Stimulated activated naive CD8-positive, alpha-beta T cell treated with anti-CD3 and anti-CD28 coated beads, Interleukin-15, Interleukin-2, amounts not matched to agents 100 ng/mL and 50 ng/mL, for 24 hours (primary cell): Measurements from ENCODE around the gene ELL3.

Experiments used
- H3K27ac Mint-ChIP-seq: one replicate; pipeline ENCODE4 v1.8.0; 2021; ENCODE audit warnings: mild to moderate bottlenecking, mixed read lengths
- H3K27me3 Mint-ChIP-seq: one replicate; pipeline ENCODE4 v1.8.0; 2021; ENCODE audit warnings: mixed read lengths
- H3K36me3 Mint-ChIP-seq: one replicate; pipeline ENCODE4 v1.8.0; 2021; ENCODE audit warnings: low read depth, mixed read lengths
- H3K4me1 Mint-ChIP-seq: one replicate; pipeline ENCODE4 v1.8.0; 2021; ENCODE audit warnings: low read depth, mixed read lengths
- H3K4me3 Mint-ChIP-seq: one replicate; pipeline ENCODE4 v1.8.0; 2021; ENCODE audit warnings: mild to moderate bottlenecking, mixed read lengths
- H3K9me3 Mint-ChIP-seq: one replicate; pipeline ENCODE4 v1.8.0; 2021; ENCODE audit warnings: mixed read lengths

Gene ELL3

GRCh38 chr15:43796566-43796965 lies 19.8 kb upstream of the ELL3 start:
- H3K4me3 Mint-ChIP-seq: no peak overlapping the region
- no peak overlapping the region for H3K27ac Mint-ChIP-seq
- no peaks in the 10 kb centered on the region for H3K9me3 Mint-ChIP-seq
- no peaks in the 10 kb centered on the region for H3K27me3 Mint-ChIP-seq
- H3K4me1 Mint-ChIP-seq: peaks cover 61% of the 10 kb centered on the region
- H3K36me3 Mint-ChIP-seq: peaks cover 76% of the 10 kb centered on the region

- no peak overlapping the region for H3K4me3 Mint-ChIP-seq
Measured at GRCh38 chr15:43795997-43796396, 19.2 kb upstream of the ELL3 start.

GRCh38 chr15:43795197-43795596 lies 18.4 kb upstream of the ELL3 start:
- H3K27ac Mint-ChIP-seq: peak overlapping the region; percentile 23
- peaks cover 53% of the 10 kb centered on the region for H3K4me1 Mint-ChIP-seq
- no peak overlapping the region for H3K4me3 Mint-ChIP-seq
- no peaks in the 10 kb centered on the region for H3K9me3 Mint-ChIP-seq
- H3K36me3 Mint-ChIP-seq: peaks cover 63% of the 10 kb centered on the region
- H3K27me3 Mint-ChIP-seq: no peaks in the 10 kb centered on the region

More at GRCh38 chr15:43795997-43796396, 19.2 kb upstream of the ELL3 start:
- H3K36me3 Mint-ChIP-seq: peaks cover 70% of the 10 kb centered on the region
- H3K4me1 Mint-ChIP-seq: peaks cover 58% of the 10 kb centered on the region
- no peaks in the 10 kb centered on the region for H3K9me3 Mint-ChIP-seq
- no peaks in the 10 kb centered on the region for H3K27me3 Mint-ChIP-seq
- no peak overlapping the region for H3K27ac Mint-ChIP-seq

- no peaks in the 10 kb centered on the region for H3K9me3 Mint-ChIP-seq
- peaks cover 48% of the 10 kb centered on the region for H3K4me1 Mint-ChIP-seq
- no peaks in the 10 kb centered on the region for H3K27me3 Mint-ChIP-seq
- peaks cover 56% of the 10 kb centered on the region for H3K36me3 Mint-ChIP-seq
- H3K4me3 Mint-ChIP-seq: peak overlapping the region; percentile 89
- peak overlapping the region; percentile 94 for H3K27ac Mint-ChIP-seq
Measured at GRCh38 chr15:43794269-43795037, 17.7 kb upstream of the ELL3 start.

- Mint-ChIP-seq H3K4me3 (peak overlapping the region; percentile 89), H3K4me1 (peaks cover 45% of the 10 kb centered on the region), H3K27me3 (no peaks in the 10 kb centered on the region), H3K27ac (peak overlapping the region; percentile 94), H3K36me3 (peaks cover 48% of the 10 kb centered on the region), H3K9me3 (no peaks in the 10 kb centered on the region)
Measured at GRCh38 chr15:43793647-43794046, 16.9 kb upstream of the ELL3 start.

- H3K27ac Mint-ChIP-seq: peak overlapping the region; percentile 94
Measured at GRCh38 chr15:43792761-43793476, 16.2 kb upstream of the ELL3 start.

GRCh38 chr15:43791993-43792760 lies 15.4 kb upstream of the ELL3 start, which contains the start of gene SERF2:
Gene SERF2, plus strand, starts transcription at chr15:43792320. Its CDS starts 57 bp downstream, at chr15:43792377.
- H3K27me3 Mint-ChIP-seq: no peaks in the 10 kb centered on the region
- H3K9me3 Mint-ChIP-seq: no peaks in the 10 kb centered on the region
- peaks cover 40% of the 10 kb centered on the region for H3K4me1 Mint-ChIP-seq
- peaks cover 42% of the 10 kb centered on the region for H3K36me3 Mint-ChIP-seq
- H3K27ac Mint-ChIP-seq: peak within 1 kb of the TSS; percentile 94
- H3K4me3 Mint-ChIP-seq: peak within 1 kb of the TSS; percentile 89

More at GRCh38 chr15:43792761-43793476, 16.2 kb upstream of the ELL3 start:
- H3K9me3 Mint-ChIP-seq: no peaks in the 10 kb centered on the region
- H3K4me1 Mint-ChIP-seq: peaks cover 40% of the 10 kb centered on the region
- H3K4me3 Mint-ChIP-seq: peak overlapping the region; percentile 89
- peaks cover 42% of the 10 kb centered on the region for H3K36me3 Mint-ChIP-seq
- no peaks in the 10 kb centered on the region for H3K27me3 Mint-ChIP-seq

GRCh38 chr15:43789409-43789808 lies 12.6 kb upstream of the ELL3 start:
- H3K9me3 Mint-ChIP-seq: no peaks in the 10 kb centered on the region
- no peaks in the 10 kb centered on the region for H3K27me3 Mint-ChIP-seq
- H3K27ac Mint-ChIP-seq: no peak overlapping the region
- H3K4me3 Mint-ChIP-seq: no peak overlapping the region
- H3K4me1 Mint-ChIP-seq: peaks cover 25% of the 10 kb centered on the region
- peaks cover 18% of the 10 kb centered on the region for H3K36me3 Mint-ChIP-seq

- H3K27ac Mint-ChIP-seq: peak overlapping the region; percentile 6
- no peaks in the 10 kb centered on the region for H3K27me3 Mint-ChIP-seq
- peaks cover 9% of the 10 kb centered on the region for H3K36me3 Mint-ChIP-seq
- H3K9me3 Mint-ChIP-seq: no peaks in the 10 kb centered on the region
- H3K4me3 Mint-ChIP-seq: no peak overlapping the region
- peaks cover 37% of the 10 kb centered on the region for H3K4me1 Mint-ChIP-seq
Measured at GRCh38 chr15:43779016-43779415, 2.2 kb upstream of the ELL3 start.

- Mint-ChIP-seq H3K4me3 (peak overlapping the region; percentile 85), H3K27ac (peak overlapping the region; percentile 92), H3K36me3 (peaks cover 19% of the 10 kb centered on the region), H3K27me3 (no peaks in the 10 kb centered on the region), H3K9me3 (no peaks in the 10 kb centered on the region), H3K4me1 (peaks cover 37% of the 10 kb centered on the region)
Measured at GRCh38 chr15:43777267-43777914, 625 bp upstream of the ELL3 start.

- peaks cover 37% of the 10 kb centered on the region for H3K4me1 Mint-ChIP-seq
- peak overlapping the region; percentile 85 for H3K4me3 Mint-ChIP-seq
- no peak overlapping the region for H3K27ac Mint-ChIP-seq
- no peaks in the 10 kb centered on the region for H3K9me3 Mint-ChIP-seq
- H3K36me3 Mint-ChIP-seq: peaks cover 31% of the 10 kb centered on the region
- no peaks in the 10 kb centered on the region for H3K27me3 Mint-ChIP-seq
Measured at GRCh38 chr15:43776101-43776717, 557 bp downstream of the ELL3 start.

GRCh38 chr15:43775411-43775965 lies 1.3 kb downstream of the ELL3 start:
- peak overlapping the region; percentile 85 for H3K4me3 Mint-ChIP-seq
- H3K9me3 Mint-ChIP-seq: no peaks in the 10 kb centered on the region
- H3K4me1 Mint-ChIP-seq: peaks cover 37% of the 10 kb centered on the region
- H3K36me3 Mint-ChIP-seq: peaks cover 38% of the 10 kb centered on the region
- no peaks in the 10 kb centered on the region for H3K27me3 Mint-ChIP-seq
- H3K27ac Mint-ChIP-seq: no peak overlapping the region

- H3K27me3 Mint-ChIP-seq: no peaks in the 10 kb centered on the region
- H3K4me3 Mint-ChIP-seq: no peak overlapping the region
- H3K36me3 Mint-ChIP-seq: peaks cover 52% of the 10 kb centered on the region
- peaks cover 39% of the 10 kb centered on the region for H3K4me1 Mint-ChIP-seq
- peak overlapping the region; percentile 36 for H3K27ac Mint-ChIP-seq
- no peaks in the 10 kb centered on the region for H3K9me3 Mint-ChIP-seq
Measured at GRCh38 chr15:43774062-43774461, 2.7 kb downstream of the ELL3 start.

- Mint-ChIP-seq H3K36me3 (peaks cover 65% of the 10 kb centered on the region), H3K4me3 (no peak overlapping the region), H3K27ac (peak overlapping the region; percentile 58), H3K9me3 (no peaks in the 10 kb centered on the region), H3K27me3 (no peaks in the 10 kb centered on the region), H3K4me1 (peaks cover 28% of the 10 kb centered on the region)
Measured at GRCh38 chr15:43772624-43773023, 4.1 kb downstream of the ELL3 start.
